Measurements from ENCODE around the gene NPY2R. TPM values are rescaled to one million over a fixed set of nuclear protein-coding genes. Genes with fewer than 3 reads are reported as not detected.

NPY2R gene
- total and polyA plus RNA-seq, 2 of the 13 experiments (the other 11 are each of a cell fraction or from before 2014, with no cell fraction given) = not detected

- no peaks in the 10 kb centered on the region for H3K36me3 ChIP-seq (replicated peaks in 1 of 2; ENCODE audit: control insufficient read depth in 1 of 2, insufficient read depth in 2 of 2, low read length in 2 of 2)
- DNase-seq (ENCODE audit: low spot score) = no peak
- H3K27me3 ChIP-seq (ENCODE audit: control insufficient read depth in 1 of 2, insufficient read depth in 2 of 2, low read length in 2 of 2) = no peaks in the 10 kb centered on the region; a peak in 1 of 5 replicates
- H3K4me3 ChIP-seq (replicated peaks in 1 of 3; ENCODE audit: insufficient read depth in 1 of 3, low read depth in 2 of 3, low read length in 3 of 3) = no peak overlapping the region
- H3K4me2 ChIP-seq (ENCODE audit: low read depth, low read length) = no peak overlapping the region
- POLR2A ChIA-PET = no interaction called here
- H3K79me2 ChIP-seq (ENCODE audit: insufficient read depth, low read length) = no peaks in the 10 kb centered on the region
- no peaks in the 10 kb centered on the region for H4K20me1 ChIP-seq (ENCODE audit: insufficient read depth, low read length)
- no peak for ATAC-seq
- H3K4me1 ChIP-seq (ENCODE audit: insufficient read depth, low read length) = no peaks in the 10 kb centered on the region
- H3K9ac ChIP-seq (ENCODE audit: insufficient read depth, low read depth, low read length) = no peak overlapping the region
- in situ Hi-C loops (cut with HindIII; ENCODE audit: extremely low pct_ligation_motif_present, low pct_unique_long_range_greater_than_20kb) = no loop called here
- no TSS peak for BruUV-seq (replicated peaks)
- FAIRE-seq = no peak
- WGBS (ENCODE audit: low lambda C conversion rate) = 16% methylated on average over 2 of the region's 2 CpGs
- CTCF ChIA-PET (ENCODE audit: low intra/inter-chr PET ratio, low total read pairs) = no interaction called here
- no peak overlapping the region for H2AFZ ChIP-seq (ENCODE audit: low read length)
- TF ChIP-seq PHF5A (CRISPR knock-in tag; IDR thresholded peaks at IDR 0.05; ENCODE audit: low read depth, unreplicated experiment) = no peak
- TF ChIP-seq CBX1 (IDR thresholded peaks at IDR 0.05; ENCODE audit: low read depth) = no peak
- TF ChIP-seq ZNF331 (CRISPR knock-in tag; IDR thresholded peaks at IDR 0.05) = no peak
- H3K27ac ChIP-seq (ENCODE audit: extremely low read length, insufficient read depth, low read length) = no peak overlapping the region
- H3K9me3 ChIP-seq (ENCODE audit: low read length) = no peaks in the 10 kb centered on the region
- intact Hi-C loops (cut with micrococcal nuclease; ENCODE audit: unreplicated experiment) = no loop called here
These were observed 10.7 kb upstream of the NPY2R start for GRCh38 chr4:155197757-155198156.

- no peak overlapping the region for H3K9ac ChIP-seq (ENCODE audit: insufficient read depth, low read depth, low read length)
- no peak overlapping the region for H2AFZ ChIP-seq (ENCODE audit: low read length)
- no peaks in the 10 kb centered on the region for H3K9me3 ChIP-seq (ENCODE audit: low read length)
- TF ChIP-seq ZNF441 (CRISPR knock-in tag; IDR thresholded peaks at IDR 0.05; ENCODE audit: borderline replicate concordance) (no peak), HIC2 (CRISPR knock-in tag; IDR thresholded peaks at IDR 0.05; ENCODE audit: low read depth) (no peak), PRMT3 (CRISPR knock-in tag; IDR thresholded peaks at IDR 0.05; ENCODE audit: borderline replicate concordance, low read depth) (no peak), RORA (CRISPR knock-in tag; IDR thresholded peaks at IDR 0.05) (no peak), ZNF10 (CRISPR knock-in tag; IDR thresholded peaks at IDR 0.05; ENCODE audit: borderline replicate concordance, low read depth) (no peak), CENPT (CRISPR knock-in tag; IDR thresholded peaks at IDR 0.05; ENCODE audit: low read depth) (no peak), ZNF580 (CRISPR knock-in tag; IDR thresholded peaks at IDR 0.05; ENCODE audit: borderline replicate concordance, low read depth) (no peak)
These were observed 740 bp upstream of the NPY2R start for GRCh38 chr4:155207534-155208257.

More at GRCh38 chr4:155207534-155208257, 740 bp upstream of the NPY2R start:
- in situ Hi-C loops (cut with HindIII; ENCODE audit: extremely low pct_ligation_motif_present, low pct_unique_long_range_greater_than_20kb) (no loop called here), intact Hi-C loops (cut with micrococcal nuclease; ENCODE audit: unreplicated experiment) (loop anchor here (5.0 kb wide), 1 partner anchor 145 kb away; no protein-coding TSS in a partner anchor)
- no peaks in the 10 kb centered on the region for H3K79me2 ChIP-seq (ENCODE audit: insufficient read depth, low read length)
- no peak overlapping the region for H3K4me2 ChIP-seq (ENCODE audit: low read depth, low read length)
- no peak overlapping the region for H3K4me3 ChIP-seq (replicated peaks in 1 of 3; ENCODE audit: insufficient read depth in 1 of 3, low read depth in 2 of 3, low read length in 3 of 3)
- H4K20me1 ChIP-seq (ENCODE audit: insufficient read depth, low read length) = no peaks in the 10 kb centered on the region
- ChIA-PET POLR2A (no interaction called here), CTCF (ENCODE audit: low intra/inter-chr PET ratio, low total read pairs) (no interaction called here)
- H3K4me1 ChIP-seq (ENCODE audit: insufficient read depth, low read length) = no peaks in the 10 kb centered on the region
- WGBS (ENCODE audit: low lambda C conversion rate) = 45% methylated on average over 11 of the region's 26 CpGs
- H3K27me3 ChIP-seq (ENCODE audit: control insufficient read depth in 1 of 2, insufficient read depth in 2 of 2, low read length in 2 of 2) = peaks cover 0 to 7% of the 10 kb centered on the region in 2 experiments; a peak in 2 of 5 replicates
- DNase-seq (ENCODE audit: low spot score) (no peak), FAIRE-seq (no peak), ATAC-seq (peak; percentile 80)
- H3K27ac ChIP-seq (ENCODE audit: extremely low read length, insufficient read depth, low read length) = no peak overlapping the region
- no TSS peak for BruUV-seq (replicated peaks)
- no peaks in the 10 kb centered on the region for H3K36me3 ChIP-seq (replicated peaks in 1 of 2; ENCODE audit: control insufficient read depth in 1 of 2, insufficient read depth in 2 of 2, low read length in 2 of 2)
